GM23338 (cell line): ENCODE data around the gene COMTD1. TPM values are rescaled to one million over a fixed set of nuclear protein-coding genes. Genes with fewer than 3 reads are reported as not detected.

Experiments
- ATAC-seq: fragments of 200-7000 bp; cut with Tn5 transposase; 3 replicates; pipeline ENCODE4 v1.9.1; 2020
- DNase-seq: peaks from one replicate; pipeline ENCODE4 v3.0.0-alpha.2; 2015; ENCODE audit warnings: low spot score
- H2AFZ ChIP-seq: fragments of 200-600 bp; sonication (generic); 2 replicates; pipeline ENCODE4 v1.8.0; 2016; ENCODE audit warnings: antibody characterized with exemption, mild to moderate bottlenecking, moderate library complexity
- H3F3A ChIP-seq: fragments of 200-600 bp; sonication (generic); replicated peaks from 2 replicates; pipeline ENCODE4 v1.8.0; 2017; ENCODE audit warnings: antibody characterized with exemption, mixed run types, low read depth
- H3K27ac ChIP-seq: fragments of 200-600 bp; sonication (generic); 2 replicates; pipeline ENCODE4 v1.6.1; 2016; ENCODE audit warnings: low read depth
- H3K27me3 ChIP-seq: fragments of 200-600 bp; sonication (generic); 2 replicates; pipeline ENCODE4 v1.8.0; 2016; ENCODE audit warnings: mild to moderate bottlenecking, mixed run types, moderate library complexity; ENCODE audit not compliant: insufficient read depth
- H3K36me3 ChIP-seq: fragments of 200-600 bp; sonication (generic); 2 replicates; pipeline ENCODE4 v1.8.0; 2016; ENCODE audit warnings: mild to moderate bottlenecking; ENCODE audit not compliant: insufficient read depth
- H3K4me1 ChIP-seq: fragments of 200-600 bp; sonication (generic); 2 replicates; pipeline ENCODE4 v1.8.0; 2016; ENCODE audit warnings: mild to moderate bottlenecking, moderate library complexity; ENCODE audit not compliant: insufficient read depth
- H3K4me2 ChIP-seq: fragments of 200-600 bp; sonication (generic); 2 replicates; pipeline ENCODE4 v1.7.1; 2017; ENCODE audit warnings: mixed run types
- H3K4me3 ChIP-seq: fragments of 200-600 bp; sonication (generic); 2 replicates; pipeline ENCODE4 v1.6.1; 2016; ENCODE audit warnings: mixed run types
- H3K79me2 ChIP-seq: fragments of 200-600 bp; sonication (generic); replicated peaks from 2 replicates; pipeline ENCODE4 v1.8.0; 2017; ENCODE audit warnings: mild to moderate bottlenecking; ENCODE audit not compliant: insufficient read depth
- H3K9me2 ChIP-seq: fragments of 200-600 bp; sonication (generic); 2 replicates; pipeline ENCODE4 v1.8.0; 2017; ENCODE audit not compliant: insufficient read depth
- H4K20me1 ChIP-seq: fragments of 200-600 bp; sonication (generic); replicated peaks from 2 replicates; pipeline ENCODE4 v1.8.0; 2017; ENCODE audit warnings: mild to moderate bottlenecking; ENCODE audit not compliant: insufficient read depth
- H3K27ac Mint-ChIP-seq: 2 replicates; pipeline ENCODE4 v1.8.0; 2020; ENCODE audit warnings: inconsistent platforms, mild to moderate bottlenecking, moderate library complexity, mixed read lengths
- H3K27me3 Mint-ChIP-seq: 3 replicates; pipeline ENCODE4 v1.8.0; 2022; ENCODE audit warnings: low read depth, mild to moderate bottlenecking, moderate library complexity, mixed read lengths, inconsistent platforms; ENCODE audit not compliant: insufficient read depth, poor library complexity
- H3K36me3 Mint-ChIP-seq: 3 replicates; pipeline ENCODE4 v1.8.0; 2021; ENCODE audit warnings: low read depth, mild to moderate bottlenecking, inconsistent platforms, moderate library complexity, mixed read lengths
- H3K4me1 Mint-ChIP-seq: 3 replicates; pipeline ENCODE4 v1.8.0; 2020; ENCODE audit warnings: mild to moderate bottlenecking, inconsistent platforms, mixed read lengths
- H3K4me3 Mint-ChIP-seq: 3 replicates; pipeline ENCODE4 v1.8.0; 2021; ENCODE audit warnings: moderate library complexity, mild to moderate bottlenecking, inconsistent platforms, mixed read lengths
- H3K9me3 Mint-ChIP-seq: 3 replicates; pipeline ENCODE4 v1.8.0; 2020; ENCODE audit warnings: moderate library complexity, mild to moderate bottlenecking, inconsistent platforms, mixed read lengths
- CREB1 ChIP-seq: fragments of 250-450 bp; sonication (Bioruptor Pico); IDR thresholded peaks from 2 replicates; pipeline ENCODE4 v1.5.0; 2020; ENCODE audit warnings: low read depth, mild to moderate bottlenecking, moderate library complexity
- CTCF ChIP-seq, 2 experiments: fragments of 200-600 bp in 1 of 2; sonication (generic) in 1 of 2; conservative IDR thresholded peaks; 2 replicates each; pipeline versions ENCODE4 v1.5.1 to v1.6.1; 2016 to 2017; ENCODE audit warnings: antibody characterized with exemption in 2 of 2, low read depth in 2 of 2, mild to moderate bottlenecking in 2 of 2, moderate library complexity in 1 of 2
- EZH2 ChIP-seq: fragments of 200-600 bp; sonication (generic); IDR thresholded peaks from one replicate; pipeline ENCODE4 v1.8.0; 2017; ENCODE audit warnings: antibody characterized with exemption, mild to moderate bottlenecking, low read depth; ENCODE audit not compliant: unreplicated experiment
- ZNF462 ChIP-seq: fragments of 250-450 bp; sonication (Bioruptor Pico); IDR thresholded peaks from 2 replicates; pipeline ENCODE4 v1.5.0; 2020; ENCODE audit warnings: mild to moderate bottlenecking, moderate library complexity
- polyA plus RNA-seq: library from polyadenylated mRNA; unstranded; fragments of >200 nt; fragmentation: Nextera tagmentation; extraction: Ambion mirVana; gene quantifications from 2 replicates; pipeline ENCODE4 v1.2.1, GENCODE V29; 2016
- total RNA-seq: library from RNA; depleted of rRNA; stranded (reverse); fragments of >200 nt; shearing (Covaris generic); gene quantifications from 2 replicates; pipeline ENCODE4 v1.2.3, GENCODE V29; 2014
- TF ChIP-seq, protein P1 (sequence below): IDR thresholded peaks from one replicate; pipeline ENCODE4 v1.6.1; 2018; ENCODE audit warnings: antibody characterized with exemption; ENCODE audit not compliant: unreplicated experiment
- TF ChIP-seq, protein P2 (sequence below): IDR thresholded peaks from 2 replicates; pipeline ENCODE4 v1.6.1; 2016; ENCODE audit warnings: antibody characterized with exemption

Gene COMTD1
- total and polyA plus RNA-seq, 2 experiments from 2014 or later = 40.0 to 46.7 TPM

DNA sequence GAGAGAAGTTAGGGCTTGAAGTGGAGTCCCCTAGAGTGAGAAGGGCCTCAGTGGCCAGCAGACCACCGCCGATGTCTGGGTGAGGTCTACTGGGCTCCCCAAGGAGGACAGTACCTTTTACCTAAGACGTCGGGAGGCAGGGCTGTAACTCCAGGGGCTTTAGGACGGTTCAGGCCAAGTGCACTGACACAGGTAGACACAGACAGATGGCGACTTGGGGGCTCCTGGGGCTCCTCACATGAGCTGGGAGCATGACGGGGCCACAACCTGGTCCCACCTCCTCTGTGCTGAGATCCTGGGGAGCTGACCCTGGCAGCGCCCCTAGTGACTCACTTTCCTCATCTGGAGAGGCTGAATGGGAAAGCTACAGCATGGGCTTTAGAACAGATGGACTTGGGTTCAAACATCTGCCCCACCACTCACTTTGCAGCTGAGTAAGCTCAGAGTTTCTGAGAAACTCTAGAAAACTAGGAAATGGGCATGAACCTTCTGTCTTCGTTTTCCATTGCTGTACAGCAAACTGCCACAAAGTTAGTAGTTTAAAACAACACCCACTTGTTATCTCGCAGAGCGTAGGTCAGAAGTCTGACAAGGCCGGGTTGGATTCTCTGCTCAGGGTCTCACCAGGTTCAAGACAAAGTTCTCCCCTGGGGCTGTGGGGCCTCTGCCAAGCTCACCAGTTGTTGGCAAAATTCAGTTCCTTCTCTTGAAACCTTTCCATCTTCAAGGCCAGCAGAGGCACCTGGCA, 4.7 kb upstream of the COMTD1 start:
- Mint-ChIP-seq H3K4me1 (peaks cover 5% of the 10 kb centered on the region), H3K9me3 (no peaks in the 10 kb centered on the region), H3K4me3 (no peak overlapping the region), H3K27ac (no peak overlapping the region), H3K27me3 (peaks cover 6% of the 10 kb centered on the region), H3K36me3 (no peaks in the 10 kb centered on the region)
- no peak overlapping the region for H3K4me3 ChIP-seq
- H3K4me2 ChIP-seq = no peak overlapping the region
- no peak overlapping the region for H2AFZ ChIP-seq
- no peaks in the 10 kb centered on the region for H3K9me2 ChIP-seq
- H3K27ac ChIP-seq = no peak overlapping the region
- H3K4me1 ChIP-seq = peaks cover 1% of the 10 kb centered on the region; the same call in 1 of the 2 replicates
- H3K79me2 ChIP-seq = no peaks in the 10 kb centered on the region
- H3K36me3 ChIP-seq = no peaks in the 10 kb centered on the region
- H4K20me1 ChIP-seq = no peaks in the 10 kb centered on the region
- ATAC-seq = no peak
- no peaks in the 10 kb centered on the region for H3K27me3 ChIP-seq
- TF ChIP-seq CTCF (conservative IDR thresholded peaks at IDR 0.05; ENCODE audit: low read depth in 2 of 2) = peak in 1 of 2 experiments; percentile 11; a peak in 2 of 4 replicates
- TF ChIP-seq, protein P1, sequence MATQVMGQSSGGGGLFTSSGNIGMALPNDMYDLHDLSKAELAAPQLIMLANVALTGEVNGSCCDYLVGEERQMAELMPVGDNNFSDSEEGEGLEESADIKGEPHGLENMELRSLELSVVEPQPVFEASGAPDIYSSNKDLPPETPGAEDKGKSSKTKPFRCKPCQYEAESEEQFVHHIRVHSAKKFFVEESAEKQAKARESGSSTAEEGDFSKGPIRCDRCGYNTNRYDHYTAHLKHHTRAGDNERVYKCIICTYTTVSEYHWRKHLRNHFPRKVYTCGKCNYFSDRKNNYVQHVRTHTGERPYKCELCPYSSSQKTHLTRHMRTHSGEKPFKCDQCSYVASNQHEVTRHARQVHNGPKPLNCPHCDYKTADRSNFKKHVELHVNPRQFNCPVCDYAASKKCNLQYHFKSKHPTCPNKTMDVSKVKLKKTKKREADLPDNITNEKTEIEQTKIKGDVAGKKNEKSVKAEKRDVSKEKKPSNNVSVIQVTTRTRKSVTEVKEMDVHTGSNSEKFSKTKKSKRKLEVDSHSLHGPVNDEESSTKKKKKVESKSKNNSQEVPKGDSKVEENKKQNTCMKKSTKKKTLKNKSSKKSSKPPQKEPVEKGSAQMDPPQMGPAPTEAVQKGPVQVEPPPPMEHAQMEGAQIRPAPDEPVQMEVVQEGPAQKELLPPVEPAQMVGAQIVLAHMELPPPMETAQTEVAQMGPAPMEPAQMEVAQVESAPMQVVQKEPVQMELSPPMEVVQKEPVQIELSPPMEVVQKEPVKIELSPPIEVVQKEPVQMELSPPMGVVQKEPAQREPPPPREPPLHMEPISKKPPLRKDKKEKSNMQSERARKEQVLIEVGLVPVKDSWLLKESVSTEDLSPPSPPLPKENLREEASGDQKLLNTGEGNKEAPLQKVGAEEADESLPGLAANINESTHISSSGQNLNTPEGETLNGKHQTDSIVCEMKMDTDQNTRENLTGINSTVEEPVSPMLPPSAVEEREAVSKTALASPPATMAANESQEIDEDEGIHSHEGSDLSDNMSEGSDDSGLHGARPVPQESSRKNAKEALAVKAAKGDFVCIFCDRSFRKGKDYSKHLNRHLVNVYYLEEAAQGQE = no peak
- 0 out of 2 replicates have a peak, but pooled peaks cover 5% of the 10 kb centered on the region for H3F3A ChIP-seq
- no peak for DNase-seq

DNA sequence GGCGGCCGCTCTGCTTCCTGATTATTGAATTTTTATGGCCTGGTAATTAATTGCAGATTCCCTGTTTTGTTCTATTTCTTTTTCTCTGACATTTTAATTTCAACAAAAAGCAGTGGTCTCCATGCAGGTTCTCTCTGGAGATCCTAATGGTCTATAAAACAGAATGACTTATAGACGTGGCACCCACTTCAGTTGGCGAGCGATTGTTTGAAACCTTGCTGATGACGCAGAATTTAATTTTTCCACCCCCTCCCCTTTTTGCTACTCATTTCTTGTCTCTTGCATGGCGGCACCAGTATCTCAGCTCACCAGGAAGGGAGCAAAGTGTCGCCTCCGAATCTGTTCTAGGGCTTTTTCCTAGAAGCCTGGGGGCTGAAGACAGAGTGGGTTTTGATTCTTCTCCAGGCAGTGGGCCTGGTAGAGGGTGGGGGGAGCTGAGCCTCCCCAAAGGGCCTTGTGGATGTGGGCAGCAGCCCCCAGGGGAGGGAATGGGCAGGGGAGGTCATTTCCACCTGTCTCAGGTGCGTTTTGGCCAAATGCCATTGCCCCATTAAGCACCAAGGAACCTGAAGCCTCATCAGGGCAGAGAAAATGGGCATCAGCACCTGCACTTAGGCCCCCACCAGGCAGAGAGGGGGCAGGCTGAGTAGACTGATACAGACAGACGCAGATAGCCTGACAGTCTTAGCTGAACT, 3.5 kb upstream of the COMTD1 start:
- Histone ChIP-seq H3K9me2 (no peaks in the 10 kb centered on the region), H3K4me2 (no peak overlapping the region), H3F3A (0 out of 2 replicates have a peak, but pooled peaks cover 8% of the 10 kb centered on the region), H3K27ac (no peak overlapping the region), H2AFZ (no peak overlapping the region), H3K27me3 (no peaks in the 10 kb centered on the region), H3K79me2 (no peaks in the 10 kb centered on the region), H3K4me1 (no peaks in the 10 kb centered on the region), H3K36me3 (no peaks in the 10 kb centered on the region), H3K4me3 (no peak overlapping the region), H4K20me1 (no peaks in the 10 kb centered on the region)
- DNase-seq (no peak), ATAC-seq (no peak)
- peaks cover 5% of the 10 kb centered on the region; the same call in 2 of the 3 replicates for H3K4me1 Mint-ChIP-seq
- no peaks in the 10 kb centered on the region for H3K9me3 Mint-ChIP-seq
- peaks cover 4% of the 10 kb centered on the region for H3K27me3 Mint-ChIP-seq
- no peaks in the 10 kb centered on the region for H3K36me3 Mint-ChIP-seq
- no peak overlapping the region for H3K4me3 Mint-ChIP-seq
- no peak overlapping the region for H3K27ac Mint-ChIP-seq
- TF ChIP-seq, protein P2, sequence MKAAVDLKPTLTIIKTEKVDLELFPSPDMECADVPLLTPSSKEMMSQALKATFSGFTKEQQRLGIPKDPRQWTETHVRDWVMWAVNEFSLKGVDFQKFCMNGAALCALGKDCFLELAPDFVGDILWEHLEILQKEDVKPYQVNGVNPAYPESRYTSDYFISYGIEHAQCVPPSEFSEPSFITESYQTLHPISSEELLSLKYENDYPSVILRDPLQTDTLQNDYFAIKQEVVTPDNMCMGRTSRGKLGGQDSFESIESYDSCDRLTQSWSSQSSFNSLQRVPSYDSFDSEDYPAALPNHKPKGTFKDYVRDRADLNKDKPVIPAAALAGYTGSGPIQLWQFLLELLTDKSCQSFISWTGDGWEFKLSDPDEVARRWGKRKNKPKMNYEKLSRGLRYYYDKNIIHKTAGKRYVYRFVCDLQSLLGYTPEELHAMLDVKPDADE = no peak
- TF ChIP-seq EZH2 (no peak), ZNF462 (no peak), CREB1 (CRISPR knock-in tag) (no peak)
